ENCODE measurements around the gene LRP1B. TPM values are rescaled to one million over a fixed set of nuclear protein-coding genes. Genes with fewer than 3 reads are reported as not detected.

Gene LRP1B
- total and polyA plus RNA-seq, 2 donors from 2014 or later: 0.69 to 1.2 TPM

GRCh38 chr2:142165790-142166189, 35.0 kb upstream of the LRP1B start:
- Histone ChIP-seq H3K4me3 (ENCODE audit: low read length in 3 of 3) (no peak overlapping the region), H3K27me3 (ENCODE audit: control insufficient read depth, insufficient read depth, low read length) (no peaks in the 10 kb centered on the region), H3K27ac (ENCODE audit: low read depth in 2 of 2, low read length in 2 of 2) (no peak overlapping the region), H3K9me3 (ENCODE audit: control insufficient read depth in 2 of 3, insufficient read depth in 1 of 3, low read length in 3 of 3) (no peaks in the 10 kb centered on the region), H3K9ac (ENCODE audit: low read length in 3 of 3) (no peak overlapping the region), H3K36me3 (ENCODE audit: control insufficient read depth in 2 of 3, insufficient read depth in 3 of 3, low read length in 3 of 3) (no peaks in the 10 kb centered on the region), H3K4me1 (ENCODE audit: control insufficient read depth in 2 of 3, insufficient read depth in 2 of 3, low read depth in 1 of 3, low read length in 3 of 3) (no peaks in the 10 kb centered on the region)
- TF ChIP-seq CTCF (IDR thresholded peaks at IDR 0.05; ENCODE audit: borderline replicate concordance, extremely low read depth, insufficient read depth): peak; percentile 26
- DNase-seq (peak in 2 of 5 donors; percentile 10 to 35), FAIRE-seq (no peak)
- intact Hi-C loops (cut with DNase I): no loop called here

DNA sequence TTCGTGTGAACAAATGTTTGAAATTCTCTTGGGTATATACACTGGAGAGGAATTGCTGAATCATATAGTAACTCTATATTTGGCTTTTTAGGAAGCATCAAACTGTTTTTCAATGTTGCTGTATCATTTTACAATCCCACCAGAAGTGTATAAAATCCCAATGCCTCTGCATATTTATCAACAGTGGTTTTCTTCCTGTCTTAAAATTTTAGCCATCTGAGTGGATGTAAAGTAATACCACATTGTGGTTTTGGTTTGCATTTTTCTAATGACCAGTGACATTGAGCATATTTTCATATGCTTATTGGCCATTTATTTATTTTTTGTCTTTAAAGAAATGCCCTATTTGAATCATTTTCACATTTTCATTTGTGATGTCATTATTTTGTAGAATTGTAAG, 22.8 kb upstream of the LRP1B start:
- DNase-seq (no peak), FAIRE-seq (no peak)
- Histone ChIP-seq H3K4me1 (ENCODE audit: control insufficient read depth in 2 of 3, insufficient read depth in 2 of 3, low read depth in 1 of 3, low read length in 3 of 3) (no peaks in the 10 kb centered on the region), H3K27ac (ENCODE audit: low read depth in 2 of 2, low read length in 2 of 2) (no peak overlapping the region), H3K4me3 (ENCODE audit: low read length in 3 of 3) (no peak overlapping the region), H3K9ac (ENCODE audit: low read length in 3 of 3) (no peak overlapping the region), H3K9me3 (ENCODE audit: control insufficient read depth in 2 of 3, insufficient read depth in 1 of 3, low read length in 3 of 3) (no peaks in the 10 kb centered on the region), H3K36me3 (ENCODE audit: control insufficient read depth in 2 of 3, insufficient read depth in 3 of 3, low read length in 3 of 3) (no peaks in the 10 kb centered on the region), H3K27me3 (ENCODE audit: control insufficient read depth, insufficient read depth, low read length) (no peaks in the 10 kb centered on the region)
- TF ChIP-seq CTCF (IDR thresholded peaks at IDR 0.05; ENCODE audit: borderline replicate concordance, extremely low read depth, insufficient read depth): no peak
- intact Hi-C loops (cut with DNase I): no loop called here

- Histone ChIP-seq H3K4me1 (ENCODE audit: control insufficient read depth in 2 of 3, insufficient read depth in 2 of 3, low read depth in 1 of 3, low read length in 3 of 3) (no peaks in the 10 kb centered on the region), H3K27me3 (ENCODE audit: control insufficient read depth, insufficient read depth, low read length) (no peaks in the 10 kb centered on the region), H3K4me3 (ENCODE audit: low read length in 3 of 3) (no peak overlapping the region), H3K9me3 (ENCODE audit: control insufficient read depth in 2 of 3, insufficient read depth in 1 of 3, low read length in 3 of 3) (no peaks in the 10 kb centered on the region), H3K27ac (ENCODE audit: low read depth in 2 of 2, low read length in 2 of 2) (no peak overlapping the region), H3K36me3 (ENCODE audit: control insufficient read depth in 2 of 3, insufficient read depth in 3 of 3, low read length in 3 of 3) (no peaks in the 10 kb centered on the region), H3K9ac (ENCODE audit: low read length in 3 of 3) (no peak overlapping the region)
- no peak for TF ChIP-seq CTCF (IDR thresholded peaks at IDR 0.05; ENCODE audit: borderline replicate concordance, extremely low read depth, insufficient read depth)
- FAIRE-seq (no peak), DNase-seq (no peak)
- intact Hi-C loops (cut with DNase I): no loop called here
Observed at GRCh38 chr2:142150453-142150852, 19.6 kb upstream of the LRP1B start.

DNA sequence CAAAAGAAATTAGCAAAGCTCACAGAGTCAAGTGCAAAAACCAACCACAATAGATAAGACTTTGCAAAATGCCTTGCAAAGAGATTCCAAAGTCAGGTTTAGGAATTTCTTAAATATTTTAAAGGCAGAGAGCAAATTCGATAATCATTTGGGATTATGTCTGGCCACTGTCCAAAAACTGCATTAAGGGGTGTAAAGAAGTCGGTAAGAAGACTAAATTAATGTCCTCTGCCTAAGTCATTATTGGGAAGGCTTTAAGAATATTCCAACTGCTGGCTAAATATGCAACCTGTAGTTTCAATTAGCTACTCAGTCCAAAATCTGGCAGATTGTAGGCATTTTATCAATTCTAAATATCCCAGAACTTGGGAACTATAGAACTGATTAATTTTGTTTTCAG, 13.7 kb upstream of the LRP1B start:
- Histone ChIP-seq H3K27me3 (ENCODE audit: control insufficient read depth, insufficient read depth, low read length) (no peaks in the 10 kb centered on the region), H3K4me1 (ENCODE audit: control insufficient read depth in 2 of 3, insufficient read depth in 2 of 3, low read depth in 1 of 3, low read length in 3 of 3) (no peaks in the 10 kb centered on the region), H3K9me3 (ENCODE audit: control insufficient read depth in 2 of 3, insufficient read depth in 1 of 3, low read length in 3 of 3) (no peaks in the 10 kb centered on the region), H3K4me3 (ENCODE audit: low read length in 3 of 3) (no peak overlapping the region), H3K27ac (ENCODE audit: low read depth in 2 of 2, low read length in 2 of 2) (no peak overlapping the region), H3K36me3 (ENCODE audit: control insufficient read depth in 2 of 3, insufficient read depth in 3 of 3, low read length in 3 of 3) (no peaks in the 10 kb centered on the region), H3K9ac (ENCODE audit: low read length in 3 of 3) (no peak overlapping the region)
- intact Hi-C loops (cut with DNase I): no loop called here
- no peak for FAIRE-seq
- no peak for DNase-seq
- TF ChIP-seq CTCF (IDR thresholded peaks at IDR 0.05; ENCODE audit: borderline replicate concordance, extremely low read depth, insufficient read depth): no peak
